ENCODE results near the gene PSMG4. TPM values are rescaled to one million over a fixed set of nuclear protein-coding genes. Genes with fewer than 3 reads are reported as not detected.

PSMG4 gene
- polyA plus RNA-seq, 2 of the 4 experiments (the other 2 are of a cell fraction), result 15.0 to 21.9 TPM

GRCh38 chr6:3287976-3288707, 29.4 kb downstream of the PSMG4 start:
- 92% methylated on average over 17 of the region's 17 CpGs for WGBS (ENCODE audit: missing lambda C conversion rate)
- no peaks in the 10 kb centered on the region for H3K9me3 ChIP-seq
- H3K4me2 ChIP-seq, result no peak overlapping the region
- TF ChIP-seq RARB (CRISPR knock-in tag; IDR thresholded peaks at IDR 0.05), result no peak
- TF ChIP-seq BHLHE40 (IDR thresholded peaks at IDR 0.05; ENCODE audit: low read depth, low read length), result no peak
- no peak for TF ChIP-seq ELK1 (IDR thresholded peaks at IDR 0.05; ENCODE audit: low read depth, low read length)
- no peak for TF ChIP-seq RCOR1 (IDR thresholded peaks at IDR 0.05; ENCODE audit: low read depth, low read length)
- H3K4me1 ChIP-seq, result no peaks in the 10 kb centered on the region
- ChIA-PET CTCF (interaction anchor here (0.6 to 4.3 kb wide), 2 partner anchors 444 to 681 kb away, joined by 3 to 17 read pairs; no protein-coding TSS in a partner anchor), POLR2A (no interaction called here)
- ATAC-seq (no peak), DNase-seq (ENCODE audit: low read depth in 1 of 2, low spot score in 1 of 2) (no peak), FAIRE-seq (no peak)
- no peak overlapping the region for H3K27ac ChIP-seq
- H3K4me3 ChIP-seq, result no peak overlapping the region

- H3K4me3 ChIP-seq, result no peak overlapping the region
- no peak for DNase-seq (ENCODE audit: low read depth in 1 of 2, low spot score in 1 of 2)
- TF ChIP-seq MAZ (IDR thresholded peaks at IDR 0.05; ENCODE audit: borderline replicate concordance, low read depth, low read length) (no peak), FOSL2 (IDR thresholded peaks at IDR 0.05) (no peak), FOSL2 (CRISPR knock-in tag; IDR thresholded peaks at IDR 0.05) (no peak), GATA3 (IDR thresholded peaks at IDR 0.05; ENCODE audit: borderline replicate concordance) (no peak), CEBPB (IDR thresholded peaks at IDR 0.05) (no peak), FOXS1 (CRISPR knock-in tag; IDR thresholded peaks at IDR 0.05) (no peak), JUN (IDR thresholded peaks at IDR 0.05) (no peak), EHF (CRISPR knock-in tag; IDR thresholded peaks at IDR 0.05) (no peak), MAX (IDR thresholded peaks at IDR 0.05) (no peak), TFCP2L1 (CRISPR knock-in tag; IDR thresholded peaks at IDR 0.05) (no peak), CHD4 (IDR thresholded peaks at IDR 0.05; ENCODE audit: borderline replicate concordance) (no peak), KDM1A (IDR thresholded peaks at IDR 0.05; ENCODE audit: low read depth) (no peak), CBX8 (IDR thresholded peaks at IDR 0.05) (no peak), POLR2A (IDR thresholded peaks at IDR 0.05; ENCODE audit: low read length) (no peak), PHF8 (IDR thresholded peaks at IDR 0.05; ENCODE audit: borderline replicate concordance, low read depth) (no peak)
- no peak overlapping the region for H3K27ac ChIP-seq
- no peaks in the 10 kb centered on the region for H3K4me1 ChIP-seq
- ATAC-seq, result no peak
- no peak for FAIRE-seq
- CTCF ChIA-PET, result interaction anchor here (0.6 to 4.3 kb wide), 4 partner anchors 9 to 680 kb away, joined by 3 to 17 read pairs (median 4); no protein-coding TSS in a partner anchor
- 90% methylated on average over 11 of the region's 21 CpGs for WGBS (ENCODE audit: missing lambda C conversion rate)
- no peaks in the 10 kb centered on the region for H3K9me3 ChIP-seq
- POLR2A ChIA-PET, result no interaction called here
- no peak overlapping the region for H3K4me2 ChIP-seq
Measured at GRCh38 chr6:3288711-3289663, 30.2 kb downstream of the PSMG4 start.

- ChIA-PET CTCF (interaction anchor here (0.8 to 4.3 kb wide), 3 partner anchors 10 to 443 kb away, joined by 3 to 17 read pairs (median 5); no protein-coding TSS in a partner anchor), POLR2A (interaction anchor here (1.6 kb wide), 1 partner anchor 167 kb away, joined by 3 read pairs; the partner anchor contains the start of gene SLC22A23)
Measured at GRCh38 chr6:3289664-3290055, 30.9 kb downstream of the PSMG4 start.

More at GRCh38 chr6:3289664-3290055, 30.9 kb downstream of the PSMG4 start:
- WGBS (ENCODE audit: missing lambda C conversion rate), result 89% methylated on average over 7 of the region's 7 CpGs
- H3K4me3 ChIP-seq, result no peak overlapping the region
- no peak overlapping the region for H3K4me2 ChIP-seq
- H3K27ac ChIP-seq, result no peak overlapping the region
- TF ChIP-seq CBX8 (IDR thresholded peaks at IDR 0.05) (no peak), HOXB13 (CRISPR knock-in tag; IDR thresholded peaks at IDR 0.05; ENCODE audit: low read depth) (no peak), JUNB (IDR thresholded peaks at IDR 0.05) (no peak), CBX2 (IDR thresholded peaks at IDR 0.05; ENCODE audit: borderline replicate concordance, low read depth) (no peak), FOSL2 (IDR thresholded peaks at IDR 0.05) (no peak), FOSL2 (CRISPR knock-in tag; IDR thresholded peaks at IDR 0.05) (no peak), ZFP36 (IDR thresholded peaks at IDR 0.05; ENCODE audit: borderline replicate concordance, partially characterized antibody) (no peak), MAX (IDR thresholded peaks at IDR 0.05) (no peak), JUN (IDR thresholded peaks at IDR 0.05) (no peak), MYC (IDR thresholded peaks at IDR 0.05; ENCODE audit: borderline replicate concordance, low read length) (no peak), HOXA7 (CRISPR knock-in tag; IDR thresholded peaks at IDR 0.05) (no peak), FOXS1 (CRISPR knock-in tag; IDR thresholded peaks at IDR 0.05) (no peak), BHLHE40 (IDR thresholded peaks at IDR 0.05; ENCODE audit: low read depth, low read length) (no peak)
- H3K4me1 ChIP-seq, result no peaks in the 10 kb centered on the region
- ATAC-seq (no peak), FAIRE-seq (no peak), DNase-seq (ENCODE audit: low read depth in 1 of 2, low spot score in 1 of 2) (no peak)
- H3K9me3 ChIP-seq, result no peaks in the 10 kb centered on the region

Data from A549 (cell line).